ENCODE results near the gene ZBTB20. TPM values are rescaled to one million over a fixed set of nuclear protein-coding genes. Genes with fewer than 3 reads are reported as not detected.

ZBTB20 gene
- total and polyA plus RNA-seq, 2 of the 4 experiments (the other 2 are of a cell fraction) = 0.75 to 14.7 TPM

- Histone ChIP-seq H4K8ac (ENCODE audit: low read depth in 2 of 2, low read length in 2 of 2) (no peak overlapping the region), H4K91ac (ENCODE audit: insufficient read depth, low read depth, low read length) (no peak overlapping the region), H3K9me3 (ENCODE audit: control insufficient read depth, insufficient read depth, low read length) (no peaks in the 10 kb centered on the region), H2AK9ac (replicated peaks; ENCODE audit: low read depth, low read length, poor library complexity) (no peak overlapping the region), H3K9ac (ENCODE audit: low read depth, low read length) (no peak overlapping the region), H3K27ac (ENCODE audit: insufficient read depth, low read length) (no peak overlapping the region), H2BK15ac (ENCODE audit: low read depth, low read length) (no peak overlapping the region), H3K18ac (ENCODE audit: low read depth, low read length) (no peak overlapping the region), H2AFZ (replicated peaks; ENCODE audit: low read length, poor library complexity) (no peak overlapping the region), H3K36me3 (ENCODE audit: control insufficient read depth, insufficient read depth, low read length) (no peaks in the 10 kb centered on the region), H3K4ac (ENCODE audit: low read depth, low read length) (no peak overlapping the region), H3K23ac (ENCODE audit: low read depth, low read length) (no peak overlapping the region), H3K14ac (replicated peaks; ENCODE audit: low read depth, low read length) (no peak overlapping the region), H3K4me2 (ENCODE audit: low read depth, low read length) (no peak overlapping the region), H3K4me3 (ENCODE audit: insufficient read depth, low read depth, low read length) (no peak overlapping the region), H2BK120ac (ENCODE audit: low read depth, low read length) (no peak overlapping the region), H2BK20ac (ENCODE audit: low read depth, low read length) (no peak overlapping the region), H3K79me1 (ENCODE audit: low read depth in 1 of 2, low read length in 2 of 2) (no peaks in the 10 kb centered on the region), H3K4me1 (ENCODE audit: control insufficient read depth, insufficient read depth, low read length) (no peaks in the 10 kb centered on the region), H4K20me1 (ENCODE audit: insufficient read depth, low read length) (no peaks in the 10 kb centered on the region), H2BK5ac (ENCODE audit: low read depth, low read length, poor library complexity, severe bottlenecking) (no peak overlapping the region), H3K56ac (ENCODE audit: extremely low read depth, insufficient read depth, low read length) (no peak overlapping the region), H3K9me1 (ENCODE audit: insufficient read depth, low read length) (no peaks in the 10 kb centered on the region), H3K27me3 (ENCODE audit: control insufficient read depth, insufficient read depth, low read length) (no peaks in the 10 kb centered on the region), H4K5ac (ENCODE audit: low read depth, low read length) (no peak overlapping the region), H2AK5ac (ENCODE audit: low read depth, low read length) (no peak overlapping the region)
- ChIA-PET CTCF (no interaction called here), POLR2A (ENCODE audit: unreplicated experiment) (no interaction called here)
- dilution Hi-C loops (cut with HindIII; ENCODE audit: low sequenced_read_pairs, unreplicated experiment) = no loop called here
- TF ChIP-seq POLR2A (IDR thresholded peaks at IDR 0.05; ENCODE audit: low read depth, low read length) (no peak), MAFK (IDR thresholded peaks at IDR 0.05; ENCODE audit: low read depth, low read length) (no peak), NFE2L2 (IDR thresholded peaks at IDR 0.05; ENCODE audit: low read depth, low read length) (no peak), BHLHE40 (IDR thresholded peaks at IDR 0.05; ENCODE audit: low read depth, low read length) (no peak), CHD1 (IDR thresholded peaks at IDR 0.05; ENCODE audit: low read depth, low read length) (no peak), CEBPB (IDR thresholded peaks at IDR 0.05; ENCODE audit: low read depth, low read length) (no peak), FOS (IDR thresholded peaks at IDR 0.05; ENCODE audit: low read depth, low read length) (no peak), RCOR1 (IDR thresholded peaks at IDR 0.05; ENCODE audit: insufficient replicate concordance, low read length) (no peak), MXI1 (IDR thresholded peaks at IDR 0.05; ENCODE audit: borderline replicate concordance, low read depth, low read length) (no peak), ELK1 (IDR thresholded peaks at IDR 0.05; ENCODE audit: borderline replicate concordance, low read depth, low read length) (no peak), RFX5 (IDR thresholded peaks at IDR 0.05; ENCODE audit: low read depth, low read length) (no peak)
- TF ChIP-seq, protein P1, sequence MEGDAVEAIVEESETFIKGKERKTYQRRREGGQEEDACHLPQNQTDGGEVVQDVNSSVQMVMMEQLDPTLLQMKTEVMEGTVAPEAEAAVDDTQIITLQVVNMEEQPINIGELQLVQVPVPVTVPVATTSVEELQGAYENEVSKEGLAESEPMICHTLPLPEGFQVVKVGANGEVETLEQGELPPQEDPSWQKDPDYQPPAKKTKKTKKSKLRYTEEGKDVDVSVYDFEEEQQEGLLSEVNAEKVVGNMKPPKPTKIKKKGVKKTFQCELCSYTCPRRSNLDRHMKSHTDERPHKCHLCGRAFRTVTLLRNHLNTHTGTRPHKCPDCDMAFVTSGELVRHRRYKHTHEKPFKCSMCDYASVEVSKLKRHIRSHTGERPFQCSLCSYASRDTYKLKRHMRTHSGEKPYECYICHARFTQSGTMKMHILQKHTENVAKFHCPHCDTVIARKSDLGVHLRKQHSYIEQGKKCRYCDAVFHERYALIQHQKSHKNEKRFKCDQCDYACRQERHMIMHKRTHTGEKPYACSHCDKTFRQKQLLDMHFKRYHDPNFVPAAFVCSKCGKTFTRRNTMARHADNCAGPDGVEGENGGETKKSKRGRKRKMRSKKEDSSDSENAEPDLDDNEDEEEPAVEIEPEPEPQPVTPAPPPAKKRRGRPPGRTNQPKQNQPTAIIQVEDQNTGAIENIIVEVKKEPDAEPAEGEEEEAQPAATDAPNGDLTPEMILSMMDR (conservative IDR thresholded peaks at IDR 0.05; ENCODE audit: low read depth, low read length) = no peak
- intact Hi-C loops (cut with micrococcal nuclease) = no loop called here
- in situ Hi-C loops (cut with MboI; ENCODE audit: low sequenced_read_pairs) = no loop called here
- ATAC-seq (ENCODE audit: low read depth) (no peak), DNase-seq (no peak)
- BruUV-seq (replicated peaks) = no TSS peak
Observed at GRCh38 chr3:114716916-114717315, 430.2 kb downstream of the ZBTB20 start.

Data from IMR-90 (cell line).